GM21381 (cell line): ENCODE data around the gene PQBP1.
A peak's percentile ranks its signal among the peaks of the same experiment; 100 is the strongest.

Source experiments
- ATAC-seq: cut with Tn5 transposase; IDR thresholded peaks from one replicate; pipeline ENCODE4 v1.9.1; 2021; ENCODE audit warnings: mild to moderate bottlenecking, moderate library complexity; ENCODE audit not compliant: unreplicated experiment

The PQBP1 gene

DNA sequence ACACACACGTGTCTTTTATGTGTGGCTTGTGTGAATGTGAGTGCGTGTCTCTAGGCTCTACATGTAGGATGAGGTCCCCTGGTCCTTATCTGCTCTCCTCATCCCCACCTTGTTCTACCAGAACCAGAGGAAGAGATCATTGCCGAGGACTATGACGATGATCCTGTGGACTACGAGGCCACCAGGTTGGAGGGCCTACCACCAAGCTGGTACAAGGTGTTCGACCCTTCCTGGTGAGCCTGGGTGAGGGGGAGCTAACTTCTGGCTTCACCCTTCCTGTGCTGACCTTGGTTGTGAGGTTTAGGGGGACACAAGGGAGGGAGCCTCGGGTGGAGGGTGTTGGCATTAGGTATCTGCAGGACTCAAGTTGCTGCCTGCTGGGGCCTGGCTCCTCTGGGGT is 3.3 kb downstream of the PQBP1 start:
- ATAC-seq: no peak

DNA sequence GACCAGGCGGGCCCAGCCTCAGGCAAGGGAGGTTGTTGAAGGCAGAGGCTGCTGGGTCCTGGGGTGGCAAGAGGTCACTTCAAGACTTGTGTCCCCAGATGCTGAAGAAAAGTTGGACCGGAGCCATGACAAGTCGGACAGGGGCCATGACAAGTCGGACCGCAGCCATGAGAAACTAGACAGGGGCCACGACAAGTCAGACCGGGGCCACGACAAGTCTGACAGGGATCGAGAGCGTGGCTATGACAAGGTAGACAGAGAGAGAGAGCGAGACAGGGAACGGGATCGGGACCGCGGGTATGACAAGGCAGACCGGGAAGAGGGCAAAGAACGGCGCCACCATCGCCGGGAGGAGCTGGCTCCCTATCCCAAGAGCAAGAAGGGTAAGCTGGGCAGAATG is 4.4 kb downstream of the PQBP1 start:
- ATAC-seq: no peak

- ATAC-seq: no peak
These were observed 5.0 kb downstream of the PQBP1 start for GRCh38 chrX:48902776-48903175.

GRCh38 chrX:48903290-48903689 is 5.6 kb downstream of the PQBP1 start:
- ATAC-seq: no peak

DNA sequence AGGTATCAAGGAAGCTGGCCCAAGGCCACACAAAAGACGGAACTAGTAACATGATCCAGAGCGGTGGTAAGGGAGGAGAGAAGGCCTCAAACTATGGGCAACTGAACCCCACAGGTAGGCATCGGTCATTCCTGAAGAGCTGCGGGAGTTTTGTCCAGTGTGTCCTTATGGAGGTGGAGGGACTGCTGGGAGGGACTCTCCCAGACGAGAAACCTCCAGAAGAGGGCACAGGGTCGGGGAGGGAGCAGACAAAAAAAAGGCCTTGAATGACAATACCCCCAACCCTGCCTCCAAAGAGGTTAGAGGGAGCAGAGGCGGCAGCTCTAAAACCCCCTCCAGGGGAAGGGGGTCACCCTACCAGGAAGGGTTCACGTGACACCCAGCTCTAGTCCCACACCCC is 6.5 kb downstream of the PQBP1 start:
- ATAC-seq: no peak

GRCh38 chrX:48904626-48905025 is 6.9 kb downstream of the PQBP1 start:
- ATAC-seq: no peak

DNA sequence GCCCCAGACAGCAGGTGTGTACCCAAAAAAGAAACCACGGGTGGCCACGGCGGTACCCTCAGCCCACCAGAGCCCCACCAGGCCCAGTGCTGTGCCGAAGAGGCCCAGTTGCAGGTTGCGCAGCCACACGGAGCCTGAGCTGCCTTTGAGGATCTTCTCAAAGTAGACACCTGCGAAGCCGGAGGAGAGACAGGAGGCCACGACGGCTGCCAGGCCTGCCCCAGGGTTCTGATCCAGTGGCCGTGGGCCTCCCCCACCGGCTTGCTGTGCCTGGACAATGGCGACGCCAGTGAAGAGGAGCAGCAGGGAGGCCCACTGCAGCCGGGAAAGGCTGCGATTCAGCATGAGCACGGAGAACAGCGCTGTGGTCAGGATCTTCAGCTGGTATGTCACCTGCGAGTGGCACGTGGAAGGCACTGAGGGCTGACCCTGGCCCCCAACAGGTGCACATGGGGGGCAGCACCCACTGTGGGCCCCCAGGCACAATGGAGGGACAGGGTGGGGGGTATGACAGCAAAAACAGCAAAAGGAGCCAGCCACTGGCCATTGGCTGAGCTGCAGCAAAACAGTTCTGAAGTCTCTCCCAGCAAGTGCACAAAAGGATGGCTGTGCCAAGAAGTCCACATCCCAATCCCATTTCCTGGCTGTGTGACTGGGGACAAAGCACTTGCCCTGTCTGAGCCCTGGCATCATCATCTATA is 7.5 kb downstream of the PQBP1 start:
- ATAC-seq: no peak

DNA sequence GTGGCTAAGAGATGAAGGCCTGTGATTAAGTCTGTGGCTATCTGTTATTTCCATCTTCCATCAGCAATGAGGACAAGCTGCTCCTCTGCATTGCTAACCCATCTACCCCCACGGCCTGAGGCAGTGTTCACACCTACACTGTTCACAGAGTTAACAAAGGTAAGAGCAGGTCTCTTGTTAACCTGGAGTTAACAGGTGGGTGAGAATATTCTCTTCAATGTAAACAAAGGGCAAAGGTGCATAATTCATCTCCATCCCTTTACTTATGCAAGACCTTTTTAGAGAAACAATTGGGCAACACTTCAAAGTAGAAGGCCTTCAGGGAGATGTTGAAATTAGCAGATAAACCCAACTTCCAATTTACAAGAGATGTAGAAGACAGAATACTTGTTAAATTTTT is 10.9 kb downstream of the PQBP1 start:
- ATAC-seq: no peak

DNA sequence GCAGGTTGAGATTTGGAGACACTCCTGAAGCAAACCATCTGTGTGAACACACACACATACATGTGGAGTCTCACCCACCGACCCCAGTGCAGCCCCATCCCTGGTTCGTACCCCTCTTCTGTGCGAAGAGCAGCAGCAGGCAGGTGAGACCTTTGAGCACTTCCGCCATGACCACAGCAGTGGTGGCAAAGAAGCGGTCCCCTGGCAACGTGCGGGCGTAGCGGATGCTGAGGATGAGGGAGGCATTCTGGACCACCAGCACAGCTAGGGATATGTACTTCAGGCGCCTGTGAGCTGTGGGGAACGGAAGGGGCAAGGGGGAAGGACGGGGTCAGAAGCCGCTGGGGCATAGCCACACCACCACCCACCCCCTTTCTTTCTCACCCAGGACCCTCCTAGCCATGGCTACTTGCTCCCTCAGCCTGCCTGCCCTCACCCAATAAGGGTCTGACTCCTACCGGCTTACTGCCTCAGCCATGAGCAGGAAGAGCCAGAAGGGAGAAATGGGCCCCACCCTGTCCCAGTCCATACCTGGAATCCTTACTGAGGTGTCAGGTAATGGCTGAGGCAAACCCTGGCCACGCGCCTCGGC is 12.1 kb downstream of the PQBP1 start:
- ATAC-seq: no peak

GRCh38 chrX:48910926-48911411 is 13.2 kb downstream of the PQBP1 start:
- no peak for ATAC-seq

DNA sequence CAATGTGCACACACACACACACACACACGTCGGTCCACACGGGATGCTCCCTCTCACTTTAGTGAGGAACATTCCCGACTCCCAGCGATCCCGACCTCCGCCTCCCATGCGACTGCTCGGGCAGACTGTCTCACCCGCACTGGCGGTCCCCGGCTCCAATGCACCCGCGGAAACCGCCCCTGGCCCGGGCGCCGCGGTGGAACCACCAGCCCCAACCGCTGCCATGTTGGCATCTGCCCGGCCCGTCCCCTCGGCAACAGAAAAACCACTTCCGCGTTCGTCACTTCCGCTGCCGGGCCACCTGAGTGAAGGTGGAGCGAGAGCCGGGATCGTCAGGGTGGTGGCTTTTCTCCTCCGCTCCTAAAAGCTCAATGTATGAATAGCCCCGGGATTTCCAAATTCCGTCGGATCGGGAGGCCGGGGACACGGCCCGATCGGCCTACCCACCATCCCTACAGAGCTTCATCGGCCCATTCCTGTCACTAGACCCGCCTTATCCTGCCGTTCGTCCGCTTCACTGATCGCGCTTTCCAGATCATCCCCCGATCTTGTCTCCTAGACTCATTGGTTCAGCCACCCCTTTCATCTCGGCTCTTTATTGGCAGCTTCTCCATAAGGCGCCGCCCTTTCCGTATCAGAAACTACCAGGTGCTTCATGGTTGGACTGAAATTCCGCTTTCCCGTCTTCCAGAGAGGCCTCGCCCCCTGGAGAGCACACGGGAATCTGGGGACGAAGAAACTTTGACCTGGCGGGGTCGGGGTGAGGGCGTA is 13.9 kb downstream of the PQBP1 start, which contains the start of gene SLC35A2:
Gene SLC35A2 (minus strand): TSS at position 235 of the 771 bp plus-strand sequence. CDS start 10 bp downstream, at position 225.
- ATAC-seq: peak; percentile 68

- ATAC-seq: no peak
These were observed 16.1 kb downstream of the PQBP1 start for GRCh38 chrX:48913605-48914366.

GRCh38 chrX:48914593-48915493 is 17.1 kb downstream of the PQBP1 start:
- no peak for ATAC-seq

DNA sequence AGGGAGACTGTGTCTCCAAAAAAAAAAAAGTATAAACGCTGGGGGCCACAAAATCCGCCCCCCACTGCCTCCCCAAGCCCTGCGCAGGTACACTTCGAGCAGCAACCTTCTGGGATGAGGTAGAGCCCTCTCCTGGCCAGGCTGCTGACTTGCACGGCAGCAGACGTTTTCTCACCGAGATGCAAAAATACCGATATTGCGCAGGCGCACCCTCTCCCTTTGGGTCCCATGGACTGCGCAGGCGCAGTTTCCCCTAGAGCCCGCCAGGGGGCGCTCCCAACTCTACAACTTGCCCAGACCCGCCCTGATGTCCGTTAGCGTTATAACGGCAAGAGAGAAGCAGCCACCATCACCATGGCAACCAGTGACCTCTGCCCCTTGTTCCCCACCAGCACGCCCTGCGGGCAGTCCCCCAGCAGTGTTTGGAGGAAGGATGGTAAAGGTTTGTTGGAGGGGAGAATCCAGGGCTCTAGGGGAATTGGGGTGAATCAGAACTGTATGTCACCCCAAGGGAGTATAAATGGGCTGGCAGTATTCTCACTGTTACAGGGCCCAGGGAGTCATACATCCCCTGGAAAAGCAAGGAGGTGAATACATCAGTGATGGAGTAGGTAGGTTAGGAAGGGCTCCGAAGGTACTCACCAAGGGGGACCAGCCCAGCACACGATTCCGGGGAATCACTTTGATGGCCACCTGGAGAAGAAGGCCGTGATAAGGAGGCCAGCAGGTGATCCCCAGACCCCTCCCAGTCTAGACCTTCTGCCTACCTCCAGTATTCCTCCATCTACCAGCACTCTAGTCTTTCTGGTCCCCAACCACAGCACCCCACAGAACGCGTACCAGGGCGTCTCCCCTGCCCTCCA is 19.6 kb downstream of the PQBP1 start:
- ATAC-seq: peak; percentile 44

GRCh38 chrX:48918301-48918642 is 20.5 kb downstream of the PQBP1 start:
- no peak for ATAC-seq

DNA sequence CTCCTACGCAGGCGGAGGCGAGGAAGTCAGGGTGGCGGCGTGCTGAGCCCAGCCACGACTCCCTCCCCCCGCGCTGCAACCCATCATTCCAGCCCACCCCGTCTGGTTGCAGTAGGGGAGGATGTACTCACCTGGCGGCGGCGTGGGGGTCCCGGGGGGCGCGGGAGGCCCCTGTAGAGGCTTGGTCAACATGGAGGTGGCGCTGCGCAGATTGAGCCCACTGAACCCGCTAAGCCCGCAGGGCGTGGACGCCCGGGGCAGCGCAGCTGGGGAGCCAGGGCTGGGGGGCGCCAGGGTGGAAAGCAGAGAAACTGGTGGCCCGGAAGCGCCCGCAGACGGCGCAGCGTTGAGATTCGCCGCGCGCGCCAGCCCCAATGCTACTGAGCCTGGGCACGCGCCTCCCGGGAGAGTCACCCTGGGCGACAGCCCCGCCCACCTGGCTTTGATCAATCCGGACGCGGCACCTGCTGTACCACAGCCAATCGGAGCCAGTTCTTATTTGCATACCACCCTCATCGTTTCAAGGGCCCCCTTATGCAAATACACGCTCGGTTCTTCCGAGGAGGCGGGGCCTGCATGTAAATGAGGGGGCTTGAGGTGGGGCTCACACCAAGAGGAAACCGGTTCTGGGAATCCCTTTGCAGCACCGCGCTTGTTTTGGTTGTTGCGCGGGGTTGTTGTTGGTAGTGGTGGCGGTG is 21.1 kb downstream of the PQBP1 start, which contains the start of gene PIM2:
Gene PIM2 (minus strand): TSS at position 382 of the 698 bp plus-strand sequence. CDS start 190 bp downstream, at position 192.
- ATAC-seq: peak; percentile 69

DNA sequence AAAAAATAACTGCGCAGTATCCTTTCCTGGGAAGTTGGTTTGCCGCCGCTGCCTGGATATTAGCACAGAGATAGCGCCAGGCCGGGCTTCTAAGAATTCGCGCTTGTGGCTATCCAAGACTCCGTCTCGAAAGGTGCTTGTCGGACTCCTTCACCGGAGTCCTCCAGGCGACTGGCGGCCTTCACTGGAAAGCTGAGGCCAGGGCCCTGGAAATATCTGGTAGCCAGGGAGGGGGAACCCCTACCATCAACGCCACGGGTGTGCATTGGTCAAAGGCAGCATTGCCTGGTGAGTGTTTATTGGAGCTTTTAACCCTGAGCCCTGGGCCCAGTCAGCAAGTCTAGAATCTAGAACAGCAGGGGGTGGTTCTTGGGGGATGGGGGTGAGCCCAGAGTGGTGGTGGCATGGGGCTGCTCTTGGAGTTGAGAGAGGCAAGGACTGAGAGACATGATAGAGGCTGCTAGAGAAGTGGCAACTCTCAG is 21.7 kb downstream of the PQBP1 start:
- ATAC-seq: peak; percentile 9
